ENCODE results near the gene VWA8. TPM values are rescaled to one million over a fixed set of nuclear protein-coding genes. Genes with fewer than 3 reads are reported as not detected.

Gene VWA8
- total and polyA plus RNA-seq, 4 donors, result 4.7 to 26.3 (median 11.9) TPM

GRCh38 chr13:41696163-41697003 lies 264.5 kb downstream of the VWA8 start:
- ATAC-seq (ENCODE audit: insufficient read depth, low FRiP score), result peak; percentile 64
- Histone ChIP-seq H3K9ac (ENCODE audit: insufficient read depth in 1 of 2, low read length in 2 of 2) (no peak overlapping the region), H3K36me3 (ENCODE audit: control insufficient read depth in 4 of 4, insufficient read depth in 4 of 4, low read length in 4 of 4) (peaks cover 0 to 4% (median 2%) of the 10 kb centered on the region in 4 donors), H3K4me1 (ENCODE audit: control insufficient read depth in 5 of 5, insufficient read depth in 5 of 5, low read length in 5 of 5) (peaks cover 0 to 35% (median 8%) of the 10 kb centered on the region in 5 donors), H3K27ac (ENCODE audit: low read depth in 1 of 2, low read length in 1 of 2) (no peak overlapping the region), H3K9me3 (ENCODE audit: control insufficient read depth in 4 of 4, insufficient read depth in 3 of 4, low read length in 3 of 4) (no peaks in the 10 kb centered on the region), H3K4me3 (no peak overlapping the region), H3K27me3 (ENCODE audit: control insufficient read depth in 3 of 3, insufficient read depth in 3 of 3, low read length in 2 of 3) (no peaks in the 10 kb centered on the region)
- peak in 2 of 3 donors; percentile 46 to 57 for DNase-seq
- no peak for TF ChIP-seq CTCF (IDR thresholded peaks at IDR 0.05; ENCODE audit: control extremely low read depth, extremely low read depth)

- WGBS, 2 donors, result 16 to 17% methylated on average over 5 of the region's 5 CpGs
- H3K4me3 ChIP-seq, result no peak overlapping the region
- peak; percentile 67 for ATAC-seq (ENCODE audit: insufficient read depth, low FRiP score)
- peaks cover 0 to 6% (median 4%) of the 10 kb centered on the region in 4 donors for H3K36me3 ChIP-seq (ENCODE audit: control insufficient read depth in 4 of 4, insufficient read depth in 4 of 4, low read length in 4 of 4)
- peak overlapping the region in 1 of 2 donors; percentile 79 for H3K27ac ChIP-seq (ENCODE audit: low read depth in 1 of 2, low read length in 1 of 2)
- TF ChIP-seq CTCF (IDR thresholded peaks at IDR 0.05; ENCODE audit: control extremely low read depth, extremely low read depth), result no peak
- H3K9ac ChIP-seq (ENCODE audit: insufficient read depth in 1 of 2, low read length in 2 of 2), result no peak overlapping the region
- H3K9me3 ChIP-seq (ENCODE audit: control insufficient read depth in 4 of 4, insufficient read depth in 3 of 4, low read length in 3 of 4), result no peaks in the 10 kb centered on the region
- H3K4me1 ChIP-seq (ENCODE audit: control insufficient read depth in 5 of 5, insufficient read depth in 5 of 5, low read length in 5 of 5), result peaks cover 0 to 25% (median 6%) of the 10 kb centered on the region in 5 donors
- H3K27me3 ChIP-seq (ENCODE audit: control insufficient read depth in 3 of 3, insufficient read depth in 3 of 3, low read length in 2 of 3), result no peaks in the 10 kb centered on the region
- DNase-seq, result peak; percentile 75 to 96 (median 93)
These were observed 266.2 kb downstream of the VWA8 start for GRCh38 chr13:41694545-41695301.

- Histone ChIP-seq H3K4me3 (no peak overlapping the region), H3K9me3 (ENCODE audit: control insufficient read depth in 4 of 4, insufficient read depth in 3 of 4, low read length in 3 of 4) (no peaks in the 10 kb centered on the region), H3K27me3 (ENCODE audit: control insufficient read depth in 3 of 3, insufficient read depth in 3 of 3, low read length in 2 of 3) (no peaks in the 10 kb centered on the region), H3K4me1 (ENCODE audit: control insufficient read depth in 5 of 5, insufficient read depth in 5 of 5, low read length in 5 of 5) (peaks cover 0 to 25% (median 5%) of the 10 kb centered on the region in 5 donors), H3K27ac (ENCODE audit: low read depth in 1 of 2, low read length in 1 of 2) (no peak overlapping the region), H3K9ac (ENCODE audit: insufficient read depth in 1 of 2, low read length in 2 of 2) (no peak overlapping the region), H3K36me3 (ENCODE audit: control insufficient read depth in 4 of 4, insufficient read depth in 4 of 4, low read length in 4 of 4) (peaks cover 0 to 6% (median 3%) of the 10 kb centered on the region in 4 donors)
- WGBS, 2 donors, result 64 to 72% methylated on average over 1 of the region's 1 CpG
- no peak for DNase-seq
- TF ChIP-seq CTCF (IDR thresholded peaks at IDR 0.05; ENCODE audit: control extremely low read depth, extremely low read depth), result no peak
- ATAC-seq (ENCODE audit: insufficient read depth, low FRiP score), result no peak
These were observed 267.5 kb downstream of the VWA8 start for GRCh38 chr13:41693434-41693833.

Measured in lung (tissue), 12 donors.